Body of pancreas (tissue), 4 donors: ENCODE measurements around the gene RPS21.

Source experiments
- POLR2A ChIP-seq, 3 donors: fragments of 450-650 bp; IDR thresholded peaks; one replicate each; pipeline ENCODE4 v1.6.1; 2016; ENCODE audit warnings: antibody characterized with exemption in 3 of 3, mild to moderate bottlenecking in 2 of 3
- TF ChIP-seq, protein P1 (sequence below), 7 experiments: fragments of 450-650 bp in 4 of 7; fragments of 200-600 bp in 3 of 7; sonication (generic) in 3 of 7; IDR thresholded peaks; one replicate each; pipeline ENCODE4 v1.5.1; 2016 to 2019; ENCODE audit warnings: antibody characterized with exemption in 7 of 7

GRCh38 chr20:62382306-62383198 is 4.4 kb upstream of the RPS21 start:
- TF ChIP-seq, protein P1, sequence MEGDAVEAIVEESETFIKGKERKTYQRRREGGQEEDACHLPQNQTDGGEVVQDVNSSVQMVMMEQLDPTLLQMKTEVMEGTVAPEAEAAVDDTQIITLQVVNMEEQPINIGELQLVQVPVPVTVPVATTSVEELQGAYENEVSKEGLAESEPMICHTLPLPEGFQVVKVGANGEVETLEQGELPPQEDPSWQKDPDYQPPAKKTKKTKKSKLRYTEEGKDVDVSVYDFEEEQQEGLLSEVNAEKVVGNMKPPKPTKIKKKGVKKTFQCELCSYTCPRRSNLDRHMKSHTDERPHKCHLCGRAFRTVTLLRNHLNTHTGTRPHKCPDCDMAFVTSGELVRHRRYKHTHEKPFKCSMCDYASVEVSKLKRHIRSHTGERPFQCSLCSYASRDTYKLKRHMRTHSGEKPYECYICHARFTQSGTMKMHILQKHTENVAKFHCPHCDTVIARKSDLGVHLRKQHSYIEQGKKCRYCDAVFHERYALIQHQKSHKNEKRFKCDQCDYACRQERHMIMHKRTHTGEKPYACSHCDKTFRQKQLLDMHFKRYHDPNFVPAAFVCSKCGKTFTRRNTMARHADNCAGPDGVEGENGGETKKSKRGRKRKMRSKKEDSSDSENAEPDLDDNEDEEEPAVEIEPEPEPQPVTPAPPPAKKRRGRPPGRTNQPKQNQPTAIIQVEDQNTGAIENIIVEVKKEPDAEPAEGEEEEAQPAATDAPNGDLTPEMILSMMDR (IDR thresholded peaks at IDR 0.05) = peak; percentile 86 to 95 (median 91)
- TF ChIP-seq POLR2A (IDR thresholded peaks at IDR 0.05) = no peak
